ENCODE results near the gene PIGR. TPM values are rescaled to one million over a fixed set of nuclear protein-coding genes. Genes with fewer than 3 reads are reported as not detected.
A peak's percentile ranks its signal among the peaks of the same experiment; 100 is the strongest.

The PIGR gene
- total RNA-seq, 6 donors from 2014 or later = 396 to 1,034 (median 618) TPM

DNA sequence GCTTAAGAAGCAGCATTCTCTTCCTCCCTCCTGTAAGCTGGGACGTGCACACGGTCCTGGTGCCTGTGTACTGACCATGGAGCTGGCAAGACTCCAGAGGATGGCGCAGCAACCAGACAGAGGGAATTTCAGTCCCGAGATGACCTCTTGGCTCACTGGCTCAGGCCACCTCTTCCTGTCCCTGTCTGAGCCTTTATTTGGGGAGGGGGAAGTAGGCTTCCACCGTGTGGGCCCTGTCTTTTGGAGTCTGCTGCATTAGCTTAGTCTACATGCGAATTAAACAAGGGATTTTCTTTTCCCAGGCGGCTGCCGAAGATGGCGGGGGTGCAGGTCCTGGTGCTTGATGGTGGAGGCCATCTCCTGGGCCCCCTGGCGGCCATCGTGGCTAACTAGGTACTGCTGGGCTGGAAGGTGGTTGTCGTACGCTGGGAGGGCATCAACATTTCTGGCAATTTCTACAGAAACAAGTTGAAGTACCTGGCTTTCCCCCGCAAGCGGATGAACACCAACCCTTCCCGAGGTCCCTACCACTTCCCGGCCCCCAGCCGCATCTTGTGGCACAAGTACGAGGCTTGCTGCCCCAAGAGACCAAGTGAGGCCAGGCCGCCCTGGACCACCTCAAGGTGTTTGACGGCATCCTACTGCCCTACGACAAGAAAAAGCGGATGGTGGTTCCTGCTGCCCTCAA is 38.8 kb downstream of the PIGR start:
- TF ChIP-seq, protein P1, sequence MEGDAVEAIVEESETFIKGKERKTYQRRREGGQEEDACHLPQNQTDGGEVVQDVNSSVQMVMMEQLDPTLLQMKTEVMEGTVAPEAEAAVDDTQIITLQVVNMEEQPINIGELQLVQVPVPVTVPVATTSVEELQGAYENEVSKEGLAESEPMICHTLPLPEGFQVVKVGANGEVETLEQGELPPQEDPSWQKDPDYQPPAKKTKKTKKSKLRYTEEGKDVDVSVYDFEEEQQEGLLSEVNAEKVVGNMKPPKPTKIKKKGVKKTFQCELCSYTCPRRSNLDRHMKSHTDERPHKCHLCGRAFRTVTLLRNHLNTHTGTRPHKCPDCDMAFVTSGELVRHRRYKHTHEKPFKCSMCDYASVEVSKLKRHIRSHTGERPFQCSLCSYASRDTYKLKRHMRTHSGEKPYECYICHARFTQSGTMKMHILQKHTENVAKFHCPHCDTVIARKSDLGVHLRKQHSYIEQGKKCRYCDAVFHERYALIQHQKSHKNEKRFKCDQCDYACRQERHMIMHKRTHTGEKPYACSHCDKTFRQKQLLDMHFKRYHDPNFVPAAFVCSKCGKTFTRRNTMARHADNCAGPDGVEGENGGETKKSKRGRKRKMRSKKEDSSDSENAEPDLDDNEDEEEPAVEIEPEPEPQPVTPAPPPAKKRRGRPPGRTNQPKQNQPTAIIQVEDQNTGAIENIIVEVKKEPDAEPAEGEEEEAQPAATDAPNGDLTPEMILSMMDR (IDR thresholded peaks at IDR 0.05) = peak in 1 of 6 experiments; percentile 20
- TF ChIP-seq POLR2AphosphoS5 (IDR thresholded peaks at IDR 0.05) (no peak), POLR2A (IDR thresholded peaks at IDR 0.05) (no peak)
- Histone ChIP-seq H3K27me3 (peaks cover 0 to 8% (median 0%) of the 10 kb centered on the region in 4 donors), H3K4me1 (peaks cover 19 to 22% (median 19%) of the 10 kb centered on the region in 4 donors), H3K36me3 (no peaks in the 10 kb centered on the region), H3K9me3 (no peaks in the 10 kb centered on the region), H3K27ac (no peak overlapping the region), H3K4me3 (no peak overlapping the region)
- ATAC-seq (ENCODE audit: low FRiP score in 2 of 2) = no peak
- DNase-seq = peak in 1 of 2 donors; percentile 46
- WGBS, 2 donors = 85 to 93% methylated on average over 12 to 23 of the region's 23 CpGs

DNA sequence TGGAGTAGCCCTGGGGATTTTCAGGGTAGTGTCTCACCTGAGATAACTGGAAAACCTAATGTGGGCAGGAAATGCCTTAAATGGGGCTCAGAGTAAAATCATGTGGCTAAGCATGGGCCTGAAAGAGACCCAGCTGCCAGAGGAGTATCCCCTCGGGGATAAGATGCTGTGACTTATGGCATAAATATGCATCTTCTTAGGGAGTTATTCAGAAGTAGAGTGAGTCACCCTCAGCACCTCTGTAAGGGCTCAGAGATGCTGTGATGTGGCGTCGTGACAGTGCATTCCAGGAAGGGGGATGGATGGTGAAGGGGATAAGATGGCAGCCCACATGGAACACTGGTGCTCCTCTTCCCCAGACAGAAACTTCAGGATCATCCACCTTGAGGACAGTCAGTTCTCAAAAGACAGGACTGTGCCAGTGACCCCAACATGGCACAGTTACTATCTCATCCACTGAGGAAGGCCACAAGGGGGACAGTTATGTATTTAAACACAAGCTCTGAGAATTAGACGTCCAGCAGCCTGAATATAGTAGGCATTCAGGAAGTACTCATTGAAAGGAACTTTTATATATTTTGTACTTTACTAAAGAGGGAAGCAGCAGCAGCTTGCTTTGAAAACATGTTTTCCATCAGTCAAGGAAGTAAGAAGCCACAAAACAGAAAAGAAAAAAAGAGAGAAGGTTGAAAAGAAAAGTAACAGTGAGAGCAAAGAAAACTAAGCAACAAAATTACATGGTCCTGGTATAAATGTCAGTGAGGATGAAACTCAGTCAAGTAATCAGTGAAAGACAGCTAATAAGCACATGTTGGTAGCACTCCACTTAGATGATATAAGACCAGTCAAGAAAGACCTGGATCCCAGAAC is 40.7 kb downstream of the PIGR start:
- no peak for ATAC-seq (ENCODE audit: low FRiP score in 2 of 2)
- H3K27ac ChIP-seq = no peak overlapping the region
- H3K4me1 ChIP-seq = peaks cover 15 to 21% (median 18%) of the 10 kb centered on the region in 4 donors

DNA sequence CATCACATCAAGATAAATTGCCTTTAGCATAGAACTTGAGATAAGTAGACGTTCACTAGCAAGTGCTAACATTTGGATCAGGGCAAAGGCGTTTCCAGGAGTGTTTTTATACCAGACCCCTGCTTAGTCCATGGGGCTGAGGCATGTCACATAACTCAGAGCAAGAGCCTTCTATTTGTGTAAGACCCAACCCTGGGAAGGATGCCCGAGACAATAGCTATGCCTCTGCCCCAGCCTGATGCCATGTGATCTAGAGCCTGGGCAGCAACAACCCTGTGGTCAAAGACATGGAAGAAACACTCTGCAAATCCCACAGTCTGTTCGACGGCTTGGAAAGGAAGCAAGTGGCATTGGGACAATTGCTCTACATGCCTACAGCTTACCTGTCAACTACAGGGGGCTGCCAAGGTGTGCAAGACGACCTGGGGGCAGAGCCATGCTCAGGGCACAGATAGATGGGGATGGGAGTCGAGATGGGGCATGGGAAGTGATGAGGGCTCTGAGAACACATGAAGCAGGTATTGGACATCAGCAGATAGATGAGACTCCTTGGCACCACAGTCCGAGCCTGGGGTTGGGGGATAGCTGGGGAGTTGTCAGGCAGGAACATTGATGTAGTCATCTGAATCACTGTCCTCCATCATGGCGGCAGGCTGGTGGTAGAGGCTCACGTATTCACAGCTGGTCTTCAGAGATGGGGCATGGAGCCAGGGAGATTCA is 41.7 kb downstream of the PIGR start:
- TF ChIP-seq, protein P1 (IDR thresholded peaks at IDR 0.05) = no peak
- TF ChIP-seq POLR2AphosphoS5 (IDR thresholded peaks at IDR 0.05) = no peak
- TF ChIP-seq EP300 (IDR thresholded peaks at IDR 0.05) = no peak
- TF ChIP-seq POLR2A (IDR thresholded peaks at IDR 0.05) = no peak
- no peak for ATAC-seq (ENCODE audit: low FRiP score in 2 of 2)
- DNase-seq = no peak
- Histone ChIP-seq H3K4me3 (no peak overlapping the region), H3K4me1 (peaks cover 8 to 11% (median 10%) of the 10 kb centered on the region in 4 donors), H3K27ac (no peak overlapping the region), H3K9me3 (no peaks in the 10 kb centered on the region), H3K27me3 (peaks cover 0 to 5% (median 0%) of the 10 kb centered on the region in 4 donors), H3K36me3 (no peaks in the 10 kb centered on the region)
- WGBS, 2 donors = 91 to 93% methylated on average over 10 of the region's 10 CpGs

More for the DNA sequence above, 40.7 kb downstream of the PIGR start:
- TF ChIP-seq EP300 (IDR thresholded peaks at IDR 0.05) (no peak), POLR2A (IDR thresholded peaks at IDR 0.05) (no peak), POLR2AphosphoS5 (IDR thresholded peaks at IDR 0.05) (no peak)
- TF ChIP-seq, protein P1 (IDR thresholded peaks at IDR 0.05) = no peak
- Histone ChIP-seq H3K36me3 (no peaks in the 10 kb centered on the region), H3K27me3 (peaks cover 0 to 8% (median 0%) of the 10 kb centered on the region in 4 donors), H3K4me3 (no peak overlapping the region), H3K9me3 (no peaks in the 10 kb centered on the region)
- DNase-seq = no peak
- WGBS, 2 donors = 70 to 72% methylated on average over 4 of the region's 4 CpGs

DNA sequence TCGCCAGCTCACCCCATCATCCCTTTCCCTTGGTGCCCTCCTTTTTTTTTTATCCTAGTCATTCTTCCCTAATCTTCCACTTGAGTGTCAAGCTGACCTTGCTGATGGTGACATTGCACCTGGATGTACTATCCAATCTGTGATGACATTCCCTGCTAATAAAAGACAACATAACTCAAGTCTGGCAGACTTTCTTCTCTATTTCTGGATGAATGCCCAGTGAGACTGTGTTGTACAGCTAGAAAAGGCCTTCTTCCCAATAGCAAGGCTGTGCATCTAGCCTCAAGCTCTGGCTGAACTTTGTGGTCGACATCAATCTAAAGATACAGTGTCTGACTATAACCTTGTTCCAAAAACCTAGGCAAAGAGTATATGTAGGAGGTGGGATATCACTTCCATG is 42.6 kb downstream of the PIGR start:
- H3K36me3 ChIP-seq = no peaks in the 10 kb centered on the region
- ATAC-seq (ENCODE audit: low FRiP score in 2 of 2) (no peak), DNase-seq (no peak)
- no peaks in the 10 kb centered on the region for H3K27me3 ChIP-seq
- no peaks in the 10 kb centered on the region for H3K9me3 ChIP-seq
- H3K4me1 ChIP-seq = peaks cover 0 to 6% (median 1%) of the 10 kb centered on the region in 4 donors
- TF ChIP-seq, protein P1 (IDR thresholded peaks at IDR 0.05) = no peak
- TF ChIP-seq POLR2AphosphoS5 (IDR thresholded peaks at IDR 0.05) = no peak
- TF ChIP-seq POLR2A (IDR thresholded peaks at IDR 0.05) = no peak
- TF ChIP-seq EP300 (IDR thresholded peaks at IDR 0.05) = no peak
- 78 to 84% methylated on average over 2 of the region's 2 CpGs for WGBS, 2 donors
- H3K4me3 ChIP-seq = no peak overlapping the region
- no peak overlapping the region for H3K27ac ChIP-seq
